Central memory CD8-positive, alpha-beta T cell (primary cell): ENCODE data around the gene GPBAR1.
A peak's percentile ranks its signal among the peaks of the same experiment; 100 is the strongest.

Experiments
- ATAC-seq: fragments of 150-1000 bp; cut with Tn5 transposase; replicated peaks from 2 replicates; pipeline ENCODE4 v1.10.0; 2022; ENCODE audit warnings: mild to moderate bottlenecking, moderate FRiP score, moderate number of reproducible peaks; ENCODE audit not compliant: poor library complexity, severe bottlenecking; ENCODE audit errors: extremely low read depth
- DNase-seq, 2 donors: peaks; one replicate each; pipeline ENCODE4 v3.0.0; 2021; ENCODE audit warnings: low spot score in 2 of 2
- H3K27ac Mint-ChIP-seq: one replicate; pipeline ENCODE4 v1.8.0; 2022; ENCODE audit warnings: low read depth, mild to moderate bottlenecking, moderate library complexity, mixed read lengths
- H3K27me3 Mint-ChIP-seq: one replicate; pipeline ENCODE4 v1.8.0; 2022; ENCODE audit warnings: mixed read lengths
- H3K36me3 Mint-ChIP-seq: one replicate; pipeline ENCODE4 v1.8.0; 2022; ENCODE audit warnings: mild to moderate bottlenecking, moderate library complexity, mixed read lengths; ENCODE audit not compliant: insufficient read depth
- H3K4me1 Mint-ChIP-seq: one replicate; pipeline ENCODE4 v1.8.0; 2022; ENCODE audit warnings: mixed read lengths
- H3K4me3 Mint-ChIP-seq: one replicate; pipeline ENCODE4 v1.8.0; 2022; ENCODE audit warnings: mild to moderate bottlenecking, moderate library complexity, mixed read lengths
- H3K9me3 Mint-ChIP-seq: one replicate; pipeline ENCODE4 v1.8.0; 2022; ENCODE audit warnings: mixed read lengths

GPBAR1 gene, protein sequence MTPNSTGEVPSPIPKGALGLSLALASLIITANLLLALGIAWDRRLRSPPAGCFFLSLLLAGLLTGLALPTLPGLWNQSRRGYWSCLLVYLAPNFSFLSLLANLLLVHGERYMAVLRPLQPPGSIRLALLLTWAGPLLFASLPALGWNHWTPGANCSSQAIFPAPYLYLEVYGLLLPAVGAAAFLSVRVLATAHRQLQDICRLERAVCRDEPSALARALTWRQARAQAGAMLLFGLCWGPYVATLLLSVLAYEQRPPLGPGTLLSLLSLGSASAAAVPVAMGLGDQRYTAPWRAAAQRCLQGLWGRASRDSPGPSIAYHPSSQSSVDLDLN

DNA sequence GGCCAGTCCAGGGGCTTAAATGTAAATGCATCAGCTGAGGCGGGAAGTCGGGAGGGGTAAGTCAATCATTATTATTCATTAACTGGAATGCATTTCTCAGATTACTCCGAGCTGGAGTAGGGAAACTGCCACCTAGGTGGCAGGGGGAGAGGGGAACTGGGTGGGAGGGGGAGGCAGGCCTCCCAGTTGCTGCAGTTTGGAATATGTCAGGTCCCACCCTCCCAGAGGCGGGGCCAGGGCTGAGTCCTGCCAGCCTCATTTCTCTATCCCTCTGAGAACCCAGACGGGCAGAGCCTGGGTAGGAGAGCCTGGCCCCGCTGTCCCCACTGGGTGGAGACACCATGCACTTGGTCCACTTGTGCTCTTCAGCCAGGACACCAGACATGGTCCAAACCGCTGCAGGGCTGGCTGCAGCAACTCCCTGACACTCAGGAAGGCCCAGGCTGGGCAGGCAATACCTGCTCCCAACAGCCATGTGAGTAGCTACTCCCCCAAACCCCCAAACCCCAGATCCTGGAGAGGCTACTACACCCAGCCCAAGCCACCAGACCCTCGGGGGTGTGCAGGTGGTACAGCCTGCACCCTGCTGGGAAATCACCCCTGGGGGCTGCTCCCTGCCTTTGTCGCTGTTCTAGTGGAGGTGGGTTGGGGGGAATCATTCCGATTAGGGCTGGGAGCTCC lies at the start of gene GPBAR1:
Gene GPBAR1, plus strand, starts transcription at position 274 of the 681 bp plus-strand sequence. CDS start 1,710 bp downstream, outside the sequence.
- Mint-ChIP-seq H3K4me1 (peaks cover 32% of the 10 kb centered on the region), H3K36me3 (peaks cover 30% of the 10 kb centered on the region), H3K27me3 (no peaks in the 10 kb centered on the region), H3K9me3 (no peaks in the 10 kb centered on the region), H3K27ac (no peak within 1 kb of the TSS), H3K4me3 (no peak within 1 kb of the TSS)
- no peak for DNase-seq
- ATAC-seq, result no peak

GRCh38 chr2:218214116-218214515 lies 46.7 kb upstream of the GPBAR1 start:
- Mint-ChIP-seq H3K27ac (no peak overlapping the region), H3K27me3 (no peaks in the 10 kb centered on the region), H3K4me3 (no peak overlapping the region), H3K9me3 (peaks cover 4% of the 10 kb centered on the region), H3K36me3 (peaks cover 21% of the 10 kb centered on the region), H3K4me1 (peaks cover 28% of the 10 kb centered on the region)
- no peak for ATAC-seq
- DNase-seq, result no peak

- H3K27me3 Mint-ChIP-seq, result no peaks in the 10 kb centered on the region
- peak overlapping the region; percentile 92 for H3K4me3 Mint-ChIP-seq
- no peak for ATAC-seq
- H3K36me3 Mint-ChIP-seq, result peaks cover 31% of the 10 kb centered on the region
- H3K9me3 Mint-ChIP-seq, result no peaks in the 10 kb centered on the region
- peaks cover 47% of the 10 kb centered on the region for H3K4me1 Mint-ChIP-seq
- peak overlapping the region; percentile 98 for H3K27ac Mint-ChIP-seq
- DNase-seq, result no peak
These were observed 44.5 kb upstream of the GPBAR1 start for GRCh38 chr2:218216336-218216673.

GRCh38 chr2:218216674-218217359 lies 44.0 kb upstream of the GPBAR1 start, which contains the start of gene ARPC2:
ARPC2 (plus strand) TSS chr2:218217189; CDS start chr2:218217471, 282 bp downstream.
- peak within 1 kb of the TSS; percentile 98 for H3K27ac Mint-ChIP-seq
- peaks cover 52% of the 10 kb centered on the region for H3K4me1 Mint-ChIP-seq
- ATAC-seq (peak; percentile 75), DNase-seq (peak; percentile 94 to 95)
- H3K9me3 Mint-ChIP-seq, result no peaks in the 10 kb centered on the region
- H3K4me3 Mint-ChIP-seq, result peak within 1 kb of the TSS; percentile 92
- H3K36me3 Mint-ChIP-seq, result peaks cover 36% of the 10 kb centered on the region
- no peaks in the 10 kb centered on the region for H3K27me3 Mint-ChIP-seq

- peak; percentile 36 to 45 for DNase-seq
- ATAC-seq, result peak; percentile 62
- Mint-ChIP-seq H3K4me3 (peak overlapping the region; percentile 92), H3K27ac (peak overlapping the region; percentile 98), H3K4me1 (peaks cover 60% of the 10 kb centered on the region), H3K9me3 (no peaks in the 10 kb centered on the region), H3K36me3 (peaks cover 39% of the 10 kb centered on the region), H3K27me3 (no peaks in the 10 kb centered on the region)
These were observed 43.2 kb upstream of the GPBAR1 start for GRCh38 chr2:218217360-218218267.

GRCh38 chr2:218218268-218219185 lies 42.3 kb upstream of the GPBAR1 start:
- no peak for ATAC-seq
- H3K4me1 Mint-ChIP-seq, result peaks cover 69% of the 10 kb centered on the region
- H3K27me3 Mint-ChIP-seq, result no peaks in the 10 kb centered on the region
- peak overlapping the region; percentile 92 for H3K4me3 Mint-ChIP-seq
- H3K36me3 Mint-ChIP-seq, result peaks cover 47% of the 10 kb centered on the region
- DNase-seq, result no peak
- H3K27ac Mint-ChIP-seq, result peak overlapping the region; percentile 98
- H3K9me3 Mint-ChIP-seq, result no peaks in the 10 kb centered on the region

GRCh38 chr2:218219934-218220333 lies 40.9 kb upstream of the GPBAR1 start:
- no peaks in the 10 kb centered on the region for H3K27me3 Mint-ChIP-seq
- ATAC-seq, result no peak
- no peak for DNase-seq
- H3K36me3 Mint-ChIP-seq, result peaks cover 54% of the 10 kb centered on the region
- H3K4me3 Mint-ChIP-seq, result peak overlapping the region; percentile 92
- peaks cover 78% of the 10 kb centered on the region for H3K4me1 Mint-ChIP-seq
- H3K27ac Mint-ChIP-seq, result peak overlapping the region; percentile 98
- no peaks in the 10 kb centered on the region for H3K9me3 Mint-ChIP-seq

DNA sequence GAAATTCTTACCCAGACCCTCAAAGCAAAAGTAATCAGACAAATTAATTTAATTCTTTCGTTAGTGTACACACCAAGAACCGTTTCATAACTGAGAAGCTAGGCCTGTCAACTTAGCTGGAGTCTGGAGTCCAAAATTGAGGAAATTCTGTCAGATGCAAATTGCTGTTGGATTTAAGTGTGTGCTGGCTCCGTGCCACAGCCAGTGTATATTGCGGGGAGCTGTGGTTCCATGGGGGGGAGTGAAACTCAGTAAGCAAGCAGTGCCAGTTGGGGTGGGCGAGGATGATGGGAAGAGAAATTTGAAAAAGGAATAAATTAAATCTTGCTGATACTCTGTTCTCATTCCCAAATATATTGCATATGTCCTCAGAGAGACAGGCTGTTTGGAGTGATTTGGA lies 39.8 kb upstream of the GPBAR1 start:
- peak overlapping the region; percentile 92 for H3K4me3 Mint-ChIP-seq
- DNase-seq, result no peak
- H3K27me3 Mint-ChIP-seq, result no peaks in the 10 kb centered on the region
- H3K36me3 Mint-ChIP-seq, result peaks cover 64% of the 10 kb centered on the region
- peaks cover 86% of the 10 kb centered on the region for H3K4me1 Mint-ChIP-seq
- peak overlapping the region; percentile 98 for H3K27ac Mint-ChIP-seq
- no peaks in the 10 kb centered on the region for H3K9me3 Mint-ChIP-seq
- ATAC-seq, result no peak

GRCh38 chr2:218223046-218223445 lies 37.8 kb upstream of the GPBAR1 start:
- ATAC-seq, result peak; percentile 74
- Mint-ChIP-seq H3K4me3 (peak overlapping the region; percentile 92), H3K27ac (peak overlapping the region; percentile 98), H3K4me1 (peaks cover 89% of the 10 kb centered on the region), H3K36me3 (peaks cover 69% of the 10 kb centered on the region), H3K9me3 (no peaks in the 10 kb centered on the region), H3K27me3 (no peaks in the 10 kb centered on the region)
- no peak for DNase-seq

- H3K27ac Mint-ChIP-seq, result peak overlapping the region; percentile 88
- no peak for ATAC-seq
- peaks cover 90% of the 10 kb centered on the region for H3K4me1 Mint-ChIP-seq
- no peak for DNase-seq
- no peaks in the 10 kb centered on the region for H3K9me3 Mint-ChIP-seq
- H3K36me3 Mint-ChIP-seq, result peaks cover 71% of the 10 kb centered on the region
- H3K4me3 Mint-ChIP-seq, result peak overlapping the region; percentile 41
- H3K27me3 Mint-ChIP-seq, result no peaks in the 10 kb centered on the region
These were observed 36.6 kb upstream of the GPBAR1 start for GRCh38 chr2:218224186-218224585.

DNA sequence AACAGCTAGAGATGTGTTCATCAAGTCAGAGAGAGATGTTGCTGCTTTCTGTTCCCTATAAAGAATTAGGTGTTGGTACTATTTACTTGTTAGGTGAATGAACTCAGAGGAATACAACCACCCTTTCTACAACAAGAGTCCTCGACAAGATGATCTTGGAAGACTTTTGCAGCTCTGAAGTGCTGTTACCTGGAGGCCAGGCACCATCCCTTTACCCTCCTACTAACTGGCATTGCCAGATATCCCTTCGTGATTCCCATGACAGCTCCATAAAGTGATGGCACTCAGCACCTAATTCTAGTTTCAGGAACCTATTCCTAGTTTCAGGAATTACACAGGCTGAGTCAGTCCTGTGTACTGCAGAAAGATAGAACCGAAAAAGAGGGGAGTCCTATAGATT lies 33.9 kb upstream of the GPBAR1 start:
- H3K4me3 Mint-ChIP-seq, result peak overlapping the region; percentile 36
- H3K36me3 Mint-ChIP-seq, result peaks cover 77% of the 10 kb centered on the region
- ATAC-seq, result no peak
- H3K9me3 Mint-ChIP-seq, result no peaks in the 10 kb centered on the region
- H3K27me3 Mint-ChIP-seq, result no peaks in the 10 kb centered on the region
- peak overlapping the region; percentile 88 for H3K27ac Mint-ChIP-seq
- peaks cover 82% of the 10 kb centered on the region for H3K4me1 Mint-ChIP-seq
- no peak for DNase-seq
